ENCODE measurements around the gene GGACT. TPM values are rescaled to one million over a fixed set of nuclear protein-coding genes. Genes with fewer than 3 reads are reported as not detected.

Gene GGACT
- total RNA-seq, 4 donors from 2014 or later = 1.9 to 8.7 (median 5.6) TPM

DNA sequence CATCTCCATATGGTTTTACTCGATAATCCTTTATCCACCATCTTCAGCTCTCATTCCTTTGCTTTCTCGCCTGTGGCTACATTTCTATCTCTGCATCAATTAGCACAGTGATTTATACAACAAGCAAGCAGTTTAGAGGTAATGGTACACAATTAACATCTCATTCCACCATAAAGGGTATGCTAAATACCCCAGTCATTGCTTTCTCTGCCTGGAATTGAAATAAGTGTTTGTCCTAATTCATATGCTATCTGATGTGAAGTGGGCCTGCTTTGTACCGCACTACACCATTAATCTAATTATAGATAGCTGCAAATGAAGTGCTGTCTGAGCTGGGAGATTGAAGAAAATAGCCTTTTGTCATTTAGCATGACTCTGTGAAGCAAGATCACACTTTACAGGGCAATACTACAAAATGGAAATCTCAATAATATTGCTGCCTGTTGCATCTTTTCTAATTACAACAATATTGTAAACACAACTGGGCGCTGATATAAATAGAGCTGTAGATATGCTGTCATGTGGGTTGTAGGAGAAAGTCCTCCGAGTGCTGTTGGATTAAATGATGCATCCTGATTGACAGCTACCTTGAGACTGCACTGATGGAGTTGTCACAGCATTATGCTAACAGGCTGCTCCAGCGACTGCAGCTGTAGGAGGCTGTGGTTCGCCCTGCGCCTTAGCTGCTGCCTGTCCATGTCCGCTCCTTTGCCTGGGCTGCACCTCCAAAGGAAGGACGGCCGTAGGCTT is 78.2 kb downstream of the GGACT start:
- no peak overlapping the region for H3K4me3 ChIP-seq (replicated peaks in 1 of 3)
- peaks cover 0 to under 1% of the 10 kb centered on the region in 2 donors for H3K36me3 ChIP-seq
- DNase-seq = no peak
- intact Hi-C loops (cut with DNase I) = no loop called here
- H3K27me3 ChIP-seq = no peaks in the 10 kb centered on the region
- H3K27ac ChIP-seq = no peak overlapping the region
- no peak for TF ChIP-seq POLR2A (IDR thresholded peaks at IDR 0.05)
- TF ChIP-seq, protein P1, sequence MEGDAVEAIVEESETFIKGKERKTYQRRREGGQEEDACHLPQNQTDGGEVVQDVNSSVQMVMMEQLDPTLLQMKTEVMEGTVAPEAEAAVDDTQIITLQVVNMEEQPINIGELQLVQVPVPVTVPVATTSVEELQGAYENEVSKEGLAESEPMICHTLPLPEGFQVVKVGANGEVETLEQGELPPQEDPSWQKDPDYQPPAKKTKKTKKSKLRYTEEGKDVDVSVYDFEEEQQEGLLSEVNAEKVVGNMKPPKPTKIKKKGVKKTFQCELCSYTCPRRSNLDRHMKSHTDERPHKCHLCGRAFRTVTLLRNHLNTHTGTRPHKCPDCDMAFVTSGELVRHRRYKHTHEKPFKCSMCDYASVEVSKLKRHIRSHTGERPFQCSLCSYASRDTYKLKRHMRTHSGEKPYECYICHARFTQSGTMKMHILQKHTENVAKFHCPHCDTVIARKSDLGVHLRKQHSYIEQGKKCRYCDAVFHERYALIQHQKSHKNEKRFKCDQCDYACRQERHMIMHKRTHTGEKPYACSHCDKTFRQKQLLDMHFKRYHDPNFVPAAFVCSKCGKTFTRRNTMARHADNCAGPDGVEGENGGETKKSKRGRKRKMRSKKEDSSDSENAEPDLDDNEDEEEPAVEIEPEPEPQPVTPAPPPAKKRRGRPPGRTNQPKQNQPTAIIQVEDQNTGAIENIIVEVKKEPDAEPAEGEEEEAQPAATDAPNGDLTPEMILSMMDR (IDR thresholded peaks at IDR 0.05) = no peak
- H3K4me1 ChIP-seq = no peaks in the 10 kb centered on the region
- H3K9me3 ChIP-seq = no peaks in the 10 kb centered on the region
- WGBS, 2 donors = 94% methylated on average over 11 of the region's 11 CpGs

DNA sequence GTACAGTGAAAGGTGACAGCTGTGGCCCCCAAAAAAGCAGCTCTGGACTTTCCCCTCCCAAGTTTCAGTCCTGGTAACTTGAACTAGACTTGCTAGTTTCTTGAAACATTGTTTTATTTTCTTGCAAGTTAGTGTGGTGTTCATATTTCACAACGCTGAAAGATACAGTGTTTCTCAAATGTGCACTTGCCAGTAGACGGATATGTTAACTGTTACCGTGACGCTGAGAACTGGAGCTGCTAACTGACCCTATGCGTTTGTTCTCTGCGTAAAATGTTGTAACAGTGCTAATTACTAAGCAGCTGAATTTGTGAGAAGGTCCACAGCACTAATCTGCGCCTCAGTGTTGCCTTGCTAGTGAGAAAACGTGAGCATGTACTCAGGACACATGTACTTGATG is 79.6 kb downstream of the GGACT start:
- Histone ChIP-seq H3K9me3 (no peaks in the 10 kb centered on the region), H3K4me1 (no peaks in the 10 kb centered on the region), H3K27ac (no peak overlapping the region), H3K27me3 (no peaks in the 10 kb centered on the region), H3K4me3 (replicated peaks in 1 of 3) (no peak overlapping the region), H3K36me3 (no peaks in the 10 kb centered on the region)
- WGBS, 2 donors = 89 to 95% methylated on average over 8 of the region's 8 CpGs
- DNase-seq = no peak
- intact Hi-C loops (cut with DNase I) = no loop called here
- TF ChIP-seq POLR2A (IDR thresholded peaks at IDR 0.05) = no peak
- TF ChIP-seq, protein P1 (IDR thresholded peaks at IDR 0.05) = no peak

DNA sequence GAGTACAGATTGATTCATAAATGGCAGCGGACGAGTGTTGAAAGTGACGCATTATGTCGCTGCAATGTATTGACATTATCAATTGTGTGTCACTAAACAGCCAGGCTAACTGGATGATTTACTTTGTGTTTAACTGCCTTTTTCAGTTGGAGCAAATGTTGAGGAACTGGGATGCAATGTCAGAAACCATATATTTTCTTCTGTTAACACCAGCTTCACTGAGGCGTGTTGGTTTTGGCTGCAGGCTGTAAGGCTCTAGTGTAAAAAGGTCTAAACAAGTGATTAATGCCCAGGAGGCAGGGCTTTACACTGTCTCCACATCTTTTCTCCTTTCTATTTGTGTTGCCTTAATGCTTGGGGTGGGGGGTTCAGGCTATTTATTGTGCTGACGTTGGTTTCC is 80.1 kb downstream of the GGACT start:
- Histone ChIP-seq H3K27me3 (no peaks in the 10 kb centered on the region), H3K9me3 (no peaks in the 10 kb centered on the region), H3K27ac (no peak overlapping the region), H3K4me1 (no peaks in the 10 kb centered on the region), H3K36me3 (no peaks in the 10 kb centered on the region), H3K4me3 (replicated peaks in 1 of 3) (no peak overlapping the region)
- no peak for DNase-seq
- intact Hi-C loops (cut with DNase I) = no loop called here
- WGBS, 2 donors = 91 to 92% methylated on average over 6 of the region's 6 CpGs
- no peak for TF ChIP-seq POLR2A (IDR thresholded peaks at IDR 0.05)
- TF ChIP-seq, protein P1 (IDR thresholded peaks at IDR 0.05) = no peak

DNA sequence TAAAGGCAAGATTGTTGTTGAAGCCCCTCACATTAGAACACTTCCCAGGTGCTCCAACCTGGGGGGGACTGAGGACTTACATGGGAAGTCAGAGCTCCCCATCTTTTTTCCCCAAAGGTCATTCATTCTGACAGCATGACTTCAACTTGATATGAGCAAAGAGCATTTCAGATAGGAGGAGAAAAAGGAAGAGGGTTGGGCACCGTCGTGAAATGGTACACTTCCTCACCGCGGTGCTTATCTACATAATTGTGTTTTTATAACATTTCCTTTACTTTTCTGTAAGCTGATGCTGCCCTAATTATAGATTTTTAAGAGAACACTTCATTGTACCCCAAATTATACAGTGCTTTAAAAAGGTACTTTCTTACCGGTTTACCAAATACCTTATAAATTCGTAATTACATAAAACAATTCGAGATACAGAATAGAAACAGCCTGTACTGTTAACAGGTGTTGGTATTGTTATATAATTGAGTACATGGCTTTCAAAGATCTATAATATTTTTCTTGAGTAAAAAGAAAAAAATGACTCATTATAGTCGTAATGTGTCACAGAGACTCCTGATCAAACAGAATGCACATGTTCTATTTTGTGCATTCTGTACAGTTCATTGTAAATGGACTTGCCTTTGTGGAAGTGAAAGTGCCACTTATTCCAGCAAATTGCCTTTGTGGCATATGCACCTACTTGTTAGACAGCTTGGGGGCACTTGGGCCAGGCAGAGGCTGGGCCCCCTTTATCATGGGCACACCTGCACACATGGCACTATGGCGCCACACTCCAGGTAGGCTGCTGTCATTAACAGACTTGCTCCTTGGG is 81.8 kb downstream of the GGACT start:
- WGBS, 2 donors = 83 to 93% methylated on average over 9 of the region's 9 CpGs
- intact Hi-C loops (cut with DNase I) = no loop called here

More for the DNA sequence above, 81.8 kb downstream of the GGACT start:
- Histone ChIP-seq H3K4me1 (no peaks in the 10 kb centered on the region), H3K27ac (no peak overlapping the region), H3K4me3 (replicated peaks in 1 of 3) (no peak overlapping the region), H3K36me3 (no peaks in the 10 kb centered on the region), H3K27me3 (no peaks in the 10 kb centered on the region), H3K9me3 (no peaks in the 10 kb centered on the region)
- TF ChIP-seq, protein P1 (IDR thresholded peaks at IDR 0.05) = no peak
- TF ChIP-seq POLR2A (IDR thresholded peaks at IDR 0.05) = no peak
- DNase-seq = no peak

Measured in thyroid gland (tissue), 4 donors.